ENCODE measurements around the gene MAU2. TPM values are rescaled to one million over a fixed set of nuclear protein-coding genes. Genes with fewer than 3 reads are reported as not detected.

Gene MAU2
- total RNA-seq, 1 donor from 2014 or later: 45.4 TPM

DNA sequence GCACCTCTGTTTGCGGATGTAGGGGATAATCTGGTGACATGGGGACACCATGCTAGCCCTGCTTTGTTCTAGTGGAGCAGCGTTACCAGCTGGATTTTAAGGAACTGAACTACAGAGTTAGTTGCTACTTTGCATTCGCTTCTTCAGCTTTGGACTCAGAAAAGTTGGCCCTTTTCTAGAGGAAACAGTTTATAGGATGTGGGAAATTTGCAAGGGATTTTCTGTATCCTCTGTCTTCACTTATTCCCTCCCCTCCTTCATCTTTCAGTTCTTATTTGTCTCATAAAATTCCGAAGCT lies 87.0 kb downstream of the MAU2 start:
- no peak for TF ChIP-seq CTCF (IDR thresholded peaks at IDR 0.05)
- no peak for DNase-seq (ENCODE audit: low spot score)
- H3K27ac Mint-ChIP-seq (ENCODE audit: unreplicated experiment): peak overlapping the region; percentile 92
- no peak overlapping the region for H3K4me3 Mint-ChIP-seq (ENCODE audit: unreplicated experiment)
- H3K27me3 Mint-ChIP-seq (ENCODE audit: low read depth): no peaks in the 10 kb centered on the region
- H3K36me3 Mint-ChIP-seq (ENCODE audit: low read depth): no peaks in the 10 kb centered on the region
- no peaks in the 10 kb centered on the region for H3K9me3 Mint-ChIP-seq (ENCODE audit: low read depth)
- H3K4me1 Mint-ChIP-seq (ENCODE audit: low read depth): peaks cover 69% of the 10 kb centered on the region

Other genes with a start within 250 kb of the MAU2 start
- 21.9 to 27.1 TPM (median 26.0 TPM) in 3 replicates for gene TMEM161A, start 182.4 kb upstream of the MAU2 start, total RNA-seq
- 1.2 to 1.4 TPM in 2 of 3 replicates, not detected in the other for gene MEF2B, start 150.6 kb upstream of the MAU2 start, total RNA-seq
- 14.5 to 29.6 TPM (median 14.6 TPM) in 3 replicates for gene BORCS8, start 128.7 kb upstream of the MAU2 start, total RNA-seq
- 64.8 to 68.9 TPM (median 66.5 TPM) in 3 replicates for gene RFXANK, start 128.6 kb upstream of the MAU2 start, total RNA-seq
- gene NR2C2AP, start 117.4 kb upstream of the MAU2 start, total RNA-seq: 6.4 to 13.4 TPM (median 8.3 TPM) in 3 replicates
- gene NCAN, start 108.9 kb upstream of the MAU2 start, total RNA-seq: not detected in 3 replicates
- 2.7 to 5.9 TPM (median 3.7 TPM) in 3 replicates for gene TM6SF2, start 47.5 kb upstream of the MAU2 start, total RNA-seq
- gene SUGP1, start 320 bp upstream of the MAU2 start, total RNA-seq: 40.7 to 50.1 TPM (median 45.0 TPM) in 3 replicates
- 68.9 to 83.7 TPM (median 82.6 TPM) in 3 replicates for gene GATAD2A, start 84.8 kb downstream of the MAU2 start, total RNA-seq
- 1.3 to 1.8 TPM (median 1.4 TPM) in 3 replicates for gene TSSK6, start 194.7 kb downstream of the MAU2 start, total RNA-seq
- 313 to 316 TPM (median 313 TPM) in 3 replicates for gene NDUFA13, start 195.4 kb downstream of the MAU2 start, total RNA-seq
- 3.6 to 5.3 TPM (median 4.0 TPM) in 3 replicates for gene YJEFN3, start 208.1 kb downstream of the MAU2 start, total RNA-seq
- gene CILP2, start 217.4 kb downstream of the MAU2 start, total RNA-seq: 5.8 to 12.7 TPM (median 11.7 TPM) in 3 replicates